GM12864 (cell line): Measurements from ENCODE around the gene MMP11.

Experiments
- DNase-seq: peaks from one replicate; pipeline ENCODE4 v3.0.0-alpha.2; 2011; ENCODE audit warnings: low read depth
- H3K4me3 ChIP-seq: 2 replicates; pipeline ENCODE4 v1.5.1; 2011; ENCODE audit warnings: mild to moderate bottlenecking, low read depth, low read length, control low read depth
- CTCF ChIP-seq: IDR thresholded peaks from 2 replicates; pipeline ENCODE4 v1.5.1; 2011; ENCODE audit warnings: low read depth, mild to moderate bottlenecking, moderate library complexity, low read length, control low read depth, inconsistent platforms; ENCODE audit errors: missing control alignments

The MMP11 gene

DNA sequence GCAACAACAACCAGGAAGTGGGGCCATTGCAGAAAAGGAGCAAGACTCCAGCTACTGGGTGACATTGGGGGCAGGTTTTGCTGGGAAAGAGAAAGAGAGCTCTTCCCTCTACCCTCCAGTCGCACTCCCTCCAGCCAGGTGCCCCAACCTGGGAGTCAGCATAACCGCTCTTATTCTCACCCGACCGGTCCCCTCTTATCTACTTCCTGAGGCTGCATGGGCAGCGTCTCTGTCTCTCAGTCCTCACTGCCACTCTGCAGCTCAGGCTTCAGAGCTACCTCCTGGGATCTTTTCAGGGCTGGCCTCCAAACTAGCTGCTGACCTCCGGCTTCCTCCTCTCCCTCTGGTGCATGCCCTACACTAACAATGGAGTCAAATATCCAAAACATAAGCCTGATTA is 26.9 kb upstream of the MMP11 start:
- DNase-seq: no peak
- no peak for TF ChIP-seq CTCF
- H3K4me3 ChIP-seq: no peak overlapping the region

DNA sequence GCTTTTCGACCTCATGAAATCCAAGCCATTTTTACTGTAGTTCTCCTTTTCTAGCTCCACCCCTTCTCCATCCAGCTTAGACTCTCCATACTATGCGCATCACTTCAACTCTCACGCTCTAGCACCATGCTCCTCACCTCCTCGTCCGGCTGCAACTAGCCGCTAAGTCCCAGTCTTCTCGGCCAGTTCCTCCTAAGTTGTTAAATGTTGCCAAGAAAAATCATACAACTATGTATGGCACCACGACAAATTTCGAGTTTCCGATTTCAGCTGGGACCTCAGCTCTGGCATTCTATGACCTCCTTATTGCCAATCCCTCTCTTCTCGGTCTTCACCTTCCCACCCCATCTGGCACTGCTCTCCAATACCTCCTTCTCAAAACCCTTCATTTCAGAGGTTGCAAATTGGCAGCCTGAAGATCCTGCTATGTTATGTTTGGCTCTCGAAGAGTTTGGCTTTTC is 22.8 kb upstream of the MMP11 start:
- DNase-seq: no peak
- no peak for TF ChIP-seq CTCF
- H3K4me3 ChIP-seq: peak overlapping the region; percentile 62; the same call in 1 of the 2 replicates

DNA sequence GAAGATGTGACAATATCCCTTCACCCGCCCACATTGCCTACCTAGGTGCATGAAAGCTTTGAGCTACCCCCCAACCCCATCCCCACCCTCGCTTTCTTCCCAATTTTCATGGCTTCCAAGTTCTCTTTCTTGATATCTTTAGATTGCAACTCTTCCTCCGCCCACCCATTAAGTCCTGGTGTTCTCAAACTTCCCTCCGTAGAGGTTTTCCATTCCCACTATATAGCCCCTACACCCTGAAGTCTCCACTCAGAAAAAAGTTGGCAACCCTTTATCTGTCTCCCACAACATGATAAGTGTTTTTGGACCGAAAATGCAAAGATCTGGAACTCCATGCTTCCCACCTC is 22.3 kb upstream of the MMP11 start:
- DNase-seq: no peak
- no peak for TF ChIP-seq CTCF
- H3K4me3 ChIP-seq: peak overlapping the region; percentile 62

GRCh38 chr22:23750714-23751440 is 21.8 kb upstream of the MMP11 start, which contains the start of gene ZNF70:
Gene ZNF70, minus strand, starts transcription at chr22:23751112. Its CDS starts 5,972 bp downstream, at chr22:23745140.
- peak; percentile 36 for TF ChIP-seq CTCF
- DNase-seq: peak; percentile 46
- peak within 1 kb of the TSS; percentile 62 for H3K4me3 ChIP-seq

- DNase-seq: no peak
- H3K4me3 ChIP-seq: peak overlapping the region; percentile 62
- no peak for TF ChIP-seq CTCF
These were observed 21.1 kb upstream of the MMP11 start for GRCh38 chr22:23751441-23751996.

DNA sequence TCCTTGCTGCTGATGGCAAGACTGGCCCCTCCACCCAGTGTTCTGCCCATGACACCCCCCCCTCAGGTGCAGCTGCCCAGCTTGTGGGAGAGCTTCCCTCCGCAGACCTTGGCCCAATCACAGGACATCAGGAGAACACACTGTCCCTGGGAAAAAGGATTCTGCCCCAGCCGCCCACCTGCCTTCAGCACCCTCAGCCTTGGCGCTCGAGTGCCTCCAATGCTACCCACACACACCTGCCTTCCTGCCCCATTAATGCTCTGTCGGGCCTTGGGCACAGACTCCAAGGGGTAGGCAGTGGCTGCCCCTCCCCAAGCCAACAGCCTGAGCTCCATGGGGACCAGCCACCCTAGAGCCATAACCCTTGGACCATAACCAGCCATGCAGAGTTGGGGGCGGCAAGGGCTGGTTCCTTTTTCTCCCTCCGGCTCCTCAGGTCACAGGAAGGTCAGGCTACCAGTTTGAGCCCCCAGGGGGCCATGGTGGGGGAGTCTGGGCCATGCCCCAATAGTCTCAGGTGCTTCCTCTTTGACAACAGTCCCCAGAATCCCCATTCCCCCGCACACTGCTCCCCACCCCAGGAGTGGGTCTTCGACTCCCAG is 20.5 kb upstream of the MMP11 start:
- peak; percentile 43 for DNase-seq
- H3K4me3 ChIP-seq: peak overlapping the region; percentile 62
- TF ChIP-seq CTCF: no peak

DNA sequence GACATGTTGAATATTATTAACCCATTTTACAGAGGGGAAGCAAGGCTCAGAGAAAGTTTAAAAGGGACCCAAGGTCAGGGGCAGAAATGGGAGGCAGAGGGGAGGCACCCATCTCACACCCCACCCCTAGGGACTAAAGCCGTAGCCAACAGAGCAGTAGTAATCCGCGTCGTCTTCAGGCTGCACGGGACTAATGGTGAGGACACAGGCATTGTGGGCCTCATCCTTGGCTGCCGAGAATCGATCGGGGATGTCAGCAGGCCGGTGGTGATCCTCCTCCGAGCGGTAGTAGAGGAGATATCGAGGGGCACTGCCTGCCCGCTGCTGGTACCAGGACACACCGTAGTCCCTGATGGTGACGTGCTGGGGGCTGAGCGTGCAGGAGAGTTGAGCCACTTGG is 19.9 kb upstream of the MMP11 start:
- no peak for DNase-seq
- no peak for TF ChIP-seq CTCF
- peak overlapping the region; percentile 33 for H3K4me3 ChIP-seq
